GM23248 (cell line): ENCODE data around the gene TRIM26. TPM values are rescaled to one million over a fixed set of nuclear protein-coding genes. Genes with fewer than 3 reads are reported as not detected.
A peak's percentile ranks its signal among the peaks of the same experiment; 100 is the strongest.

Source experiments
- DNase-seq: peaks from one replicate; pipeline ENCODE4 v3.0.0-alpha.2; 2015
- H2AFZ ChIP-seq: fragments of 200-600 bp; sonication (generic); 2 replicates; pipeline ENCODE4 v1.6.1; 2016; ENCODE audit warnings: antibody characterized with exemption
- H3F3A ChIP-seq: fragments of 200-600 bp; sonication (generic); 2 replicates; pipeline ENCODE4 v1.6.1; 2016; ENCODE audit warnings: mild to moderate bottlenecking, antibody characterized with exemption, mixed run types; ENCODE audit not compliant: insufficient read depth
- H3K27ac ChIP-seq: fragments of 200-600 bp; sonication (generic); 2 replicates; pipeline ENCODE4 v1.5.1; 2016; ENCODE audit warnings: mild to moderate bottlenecking
- H3K27me3 ChIP-seq: fragments of 200-600 bp; sonication (generic); replicated peaks from 2 replicates; pipeline ENCODE4 v1.6.1; 2016; ENCODE audit warnings: mild to moderate bottlenecking; ENCODE audit not compliant: insufficient read depth
- H3K36me3 ChIP-seq: fragments of 200-600 bp; sonication (generic); 2 replicates; pipeline ENCODE4 v1.6.1; 2016; ENCODE audit warnings: low read depth, mild to moderate bottlenecking
- H3K4me1 ChIP-seq: fragments of 200-600 bp; sonication (generic); 2 replicates; pipeline ENCODE4 v1.6.1; 2016; ENCODE audit warnings: mild to moderate bottlenecking; ENCODE audit not compliant: insufficient read depth
- H3K4me2 ChIP-seq: fragments of 200-600 bp; sonication (generic); one replicate; pipeline ENCODE4 v1.6.1; 2016; ENCODE audit warnings: mild to moderate bottlenecking; ENCODE audit not compliant: unreplicated experiment
- H3K4me3 ChIP-seq: fragments of 200-600 bp; sonication (generic); 2 replicates; pipeline ENCODE4 v1.5.1; 2016; ENCODE audit warnings: mild to moderate bottlenecking
- H3K79me2 ChIP-seq: fragments of 200-600 bp; sonication (generic); 2 replicates; pipeline ENCODE4 v1.6.1; 2016; ENCODE audit warnings: mild to moderate bottlenecking; ENCODE audit not compliant: insufficient read depth
- H3K9ac ChIP-seq: fragments of 200-600 bp; sonication (generic); 2 replicates; pipeline ENCODE4 v1.6.1; 2016; ENCODE audit warnings: mild to moderate bottlenecking
- H3K9me2 ChIP-seq: fragments of 200-600 bp; sonication (generic); 2 replicates; pipeline ENCODE4 v1.6.1; 2016; ENCODE audit warnings: mixed run types, mild to moderate bottlenecking, moderate library complexity; ENCODE audit not compliant: insufficient read depth
- H3K9me3 ChIP-seq: fragments of 200-600 bp; sonication (generic); one replicate; pipeline ENCODE4 v1.6.1; 2017; ENCODE audit warnings: low read depth
- H4K20me1 ChIP-seq: fragments of 200-600 bp; sonication (generic); 2 replicates; pipeline ENCODE4 v1.6.0; 2016; ENCODE audit not compliant: insufficient read depth
- EZH2 ChIP-seq: fragments of 200-600 bp; sonication (generic); IDR thresholded peaks from 2 replicates; pipeline ENCODE4 v1.6.1; 2018; ENCODE audit warnings: antibody characterized with exemption, mild to moderate bottlenecking; ENCODE audit not compliant: insufficient read depth, poor library complexity, severe bottlenecking
- EZH2phosphoT487 ChIP-seq: fragments of 200-600 bp; sonication (generic); IDR thresholded peaks from 2 replicates; pipeline ENCODE4 v1.6.1; 2018; ENCODE audit warnings: antibody characterized with exemption, moderate library complexity, mild to moderate bottlenecking, low read depth; ENCODE audit not compliant: insufficient read depth
- WGBS, 2 experiments: methylation state at CpG; one replicate each; pipeline ENCODE4 v1.1.6; 2015 to 2017; ENCODE audit warnings: low lambda C conversion rate in 2 of 2, low coverage in 1 of 2; ENCODE audit errors: missing lambda C conversion rate in 2 of 2; 5-methylcytosine and 5-hydroxymethylcytosine counted together
- in situ Hi-C: fragments of 300-500 bp; cut with MboI; formaldehyde crosslinking; loops from 2 replicates; pipeline ENCODE4 v1.15.0; 2020
- polyA plus RNA-seq: library from polyadenylated mRNA; unstranded; fragments of >200 nt; fragmentation: Nextera tagmentation; extraction: Ambion mirVana; gene quantifications from 2 replicates; pipeline ENCODE4 v1.2.1, GENCODE V29; 2016
- total RNA-seq: library from RNA; depleted of rRNA; stranded (reverse); fragments of >200 nt; shearing (Covaris generic); gene quantifications from 2 replicates; pipeline ENCODE4 v1.2.3, GENCODE V29; 2014

TRIM26 gene
- total and polyA plus RNA-seq, 2 experiments from 2014 or later: 22.9 to 30.7 TPM

- TF ChIP-seq EZH2phosphoT487 (no peak), EZH2 (no peak)
- H3K79me2 ChIP-seq: no peaks in the 10 kb centered on the region
- H4K20me1 ChIP-seq: no peaks in the 10 kb centered on the region
- H3K27me3 ChIP-seq: no peaks in the 10 kb centered on the region
- H2AFZ ChIP-seq: no peak overlapping the region
- 40 to 42% methylated on average over 3 of the region's 3 CpGs for WGBS, 2 experiments
- in situ Hi-C loops: no loop called here
- peaks cover 21% of the 10 kb centered on the region for H3K4me1 ChIP-seq
- no peaks in the 10 kb centered on the region for H3K9me3 ChIP-seq
- H3F3A ChIP-seq: peaks cover 15% of the 10 kb centered on the region
- H3K27ac ChIP-seq: no peak overlapping the region
- no peaks in the 10 kb centered on the region for H3K36me3 ChIP-seq
- DNase-seq: no peak
- H3K9me2 ChIP-seq: no peaks in the 10 kb centered on the region
- no peak overlapping the region for H3K9ac ChIP-seq
- no peak overlapping the region for H3K4me2 ChIP-seq
- H3K4me3 ChIP-seq: no peak overlapping the region
These were observed 61.6 kb downstream of the TRIM26 start for GRCh38 chr6:30151580-30151979.

GRCh38 chr6:30150671-30151395 is 62.4 kb downstream of the TRIM26 start:
- no peaks in the 10 kb centered on the region for H3K9me3 ChIP-seq
- in situ Hi-C loops: no loop called here

GRCh38 chr6:30149858-30150550 is 63.2 kb downstream of the TRIM26 start:
- H3K9ac ChIP-seq: no peak overlapping the region
- 43 to 44% methylated on average over 7 of the region's 7 CpGs for WGBS, 2 experiments
- H3K27me3 ChIP-seq: peaks cover 11% of the 10 kb centered on the region
- no peak overlapping the region for H3K27ac ChIP-seq
- H3K79me2 ChIP-seq: no peaks in the 10 kb centered on the region
- no peaks in the 10 kb centered on the region for H4K20me1 ChIP-seq
- H2AFZ ChIP-seq: no peak overlapping the region
- peaks cover 5% of the 10 kb centered on the region for H3K4me1 ChIP-seq
- H3F3A ChIP-seq: peaks cover 2% of the 10 kb centered on the region; the same call in 1 of the 2 replicates
- no peak overlapping the region for H3K4me3 ChIP-seq
- in situ Hi-C loops: no loop called here
- TF ChIP-seq EZH2phosphoT487: no peak
- no peak for TF ChIP-seq EZH2
- DNase-seq: no peak
- no peaks in the 10 kb centered on the region for H3K36me3 ChIP-seq
- H3K4me2 ChIP-seq: no peak overlapping the region
- no peaks in the 10 kb centered on the region for H3K9me2 ChIP-seq
- H3K9me3 ChIP-seq: no peaks in the 10 kb centered on the region

More at GRCh38 chr6:30150671-30151395, 62.4 kb downstream of the TRIM26 start:
- H2AFZ ChIP-seq: no peak overlapping the region
- H3K27ac ChIP-seq: no peak overlapping the region
- peak; percentile 30 for DNase-seq
- 64 to 70% methylated on average over 10 of the region's 10 CpGs for WGBS, 2 experiments
- H3K4me3 ChIP-seq: no peak overlapping the region
- H3K4me1 ChIP-seq: peaks cover 13% of the 10 kb centered on the region
- H3K27me3 ChIP-seq: peaks cover 3% of the 10 kb centered on the region; the same call in 1 of the 2 replicates
- no peaks in the 10 kb centered on the region for H3K36me3 ChIP-seq
- no peaks in the 10 kb centered on the region for H4K20me1 ChIP-seq
- no peak overlapping the region for H3K9ac ChIP-seq
- H3K79me2 ChIP-seq: no peaks in the 10 kb centered on the region
- H3K9me2 ChIP-seq: no peaks in the 10 kb centered on the region
- TF ChIP-seq EZH2: no peak
- TF ChIP-seq EZH2phosphoT487: no peak
- H3K4me2 ChIP-seq: no peak overlapping the region
- peaks cover 10% of the 10 kb centered on the region for H3F3A ChIP-seq

- H3K9me3 ChIP-seq: no peaks in the 10 kb centered on the region
- H3K4me2 ChIP-seq: no peak overlapping the region
- H3K36me3 ChIP-seq: no peaks in the 10 kb centered on the region
- in situ Hi-C loops: no loop called here
- H3K4me3 ChIP-seq: no peak overlapping the region
- H3F3A ChIP-seq: no peaks in the 10 kb centered on the region
- 47 to 48% methylated on average over 3 of the region's 3 CpGs for WGBS, 2 experiments
- no peak overlapping the region for H3K27ac ChIP-seq
- no peaks in the 10 kb centered on the region for H3K79me2 ChIP-seq
- H4K20me1 ChIP-seq: no peaks in the 10 kb centered on the region
- H3K9ac ChIP-seq: no peak overlapping the region
- DNase-seq: no peak
- H3K27me3 ChIP-seq: peaks cover 19% of the 10 kb centered on the region
- H3K9me2 ChIP-seq: no peaks in the 10 kb centered on the region
- H2AFZ ChIP-seq: no peak overlapping the region
- TF ChIP-seq EZH2 (no peak), EZH2phosphoT487 (no peak)
- no peaks in the 10 kb centered on the region for H3K4me1 ChIP-seq
These were observed 64.0 kb downstream of the TRIM26 start for GRCh38 chr6:30149234-30149633.
